MM.1S (cell line): ENCODE results near the gene ADCY6.
A peak's percentile ranks its signal among the peaks of the same experiment; 100 is the strongest.

Experiments
- DNase-seq: peaks from one replicate; pipeline ENCODE4 v3.0.0-alpha.2; 2015
- H2AFZ ChIP-seq: fragments of 300-600 bp; sonication (generic); 2 replicates; pipeline ENCODE4 v1.6.0; 2016; ENCODE audit warnings: antibody characterized with exemption, low read length
- H3F3A ChIP-seq: fragments of 300-600 bp; sonication (generic); 2 replicates; pipeline ENCODE4 v1.6.1; 2016; ENCODE audit warnings: mild to moderate bottlenecking, antibody characterized with exemption, low read length, moderate library complexity, mixed read lengths; ENCODE audit not compliant: insufficient read depth
- H3K27ac ChIP-seq: fragments of 300-600 bp; sonication (generic); 2 replicates; pipeline ENCODE4 v1.5.1; 2016; ENCODE audit warnings: mild to moderate bottlenecking, low read length
- H3K27me3 ChIP-seq: fragments of 300-600 bp; sonication (generic); replicated peaks from 2 replicates; pipeline ENCODE4 v1.6.0; 2016; ENCODE audit warnings: low read length; ENCODE audit not compliant: insufficient read depth
- H3K36me3 ChIP-seq: fragments of 300-600 bp; sonication (generic); replicated peaks from 2 replicates; pipeline ENCODE4 v1.6.1; 2016; ENCODE audit warnings: mild to moderate bottlenecking, low read length, mixed read lengths; ENCODE audit not compliant: insufficient read depth
- H3K4me1 ChIP-seq: fragments of 300-600 bp; sonication (generic); 2 replicates; pipeline ENCODE4 v1.6.1; 2016; ENCODE audit warnings: low read length, mixed read lengths
- H3K4me2 ChIP-seq: fragments of 300-600 bp; sonication (generic); 2 replicates; pipeline ENCODE4 v1.6.0; 2016; ENCODE audit warnings: low read depth, low read length
- H3K4me3 ChIP-seq: fragments of 300-600 bp; sonication (generic); 2 replicates; pipeline ENCODE4 v1.5.1; 2016; ENCODE audit warnings: low read length, mixed read lengths
- H3K79me2 ChIP-seq: fragments of 300-600 bp; sonication (generic); 2 replicates; pipeline ENCODE4 v1.6.1; 2016; ENCODE audit warnings: mixed run types, low read length, mixed read lengths
- H3K9ac ChIP-seq: fragments of 300-600 bp; sonication (generic); 2 replicates; pipeline ENCODE4 v1.6.1; 2016; ENCODE audit warnings: low read length, mixed read lengths
- H3K9me2 ChIP-seq: fragments of 300-600 bp; sonication (generic); replicated peaks from 2 replicates; pipeline ENCODE4 v1.6.1; 2016; ENCODE audit warnings: mild to moderate bottlenecking, low read length, mixed read lengths; ENCODE audit not compliant: insufficient read depth
- H3K9me3 ChIP-seq: fragments of 300-600 bp; sonication (generic); replicated peaks from 2 replicates; pipeline ENCODE4 v1.6.1; 2016; ENCODE audit warnings: mild to moderate bottlenecking, low read length, mixed read lengths; ENCODE audit not compliant: insufficient read depth
- H4K20me1 ChIP-seq: fragments of 300-600 bp; sonication (generic); 2 replicates; pipeline ENCODE4 v1.6.1; 2016; ENCODE audit warnings: mild to moderate bottlenecking, low read length, moderate library complexity, mixed read lengths; ENCODE audit not compliant: insufficient read depth
- EZH2 ChIP-seq: fragments of 300-600 bp; sonication (generic); optimal IDR thresholded peaks from 2 replicates; pipeline ENCODE3; 2017; ENCODE audit warnings: low read depth, mild to moderate bottlenecking, antibody characterized with exemption, low read length, mixed read lengths
- EZH2phosphoT487 ChIP-seq: fragments of 300-600 bp; sonication (generic); IDR thresholded peaks from 2 replicates; pipeline ENCODE4 v1.6.1; 2018; ENCODE audit warnings: antibody characterized with exemption, low read length
- TF ChIP-seq, protein P1 (sequence below): fragments of 300-600 bp; sonication (generic); IDR thresholded peaks from 2 replicates; pipeline ENCODE4 v1.5.1; 2016; ENCODE audit warnings: antibody characterized with exemption, low read length, mixed read lengths

Gene ADCY6

GRCh38 chr12:48788854-48789775, at the start of gene ADCY6:
Gene ADCY6 (minus strand): TSS chr12:48789089. CDS start chr12:48783434, 5,655 bp downstream.
- Histone ChIP-seq H4K20me1 (no peaks in the 10 kb centered on the region), H3K9ac (peak within 1 kb of the TSS; percentile 87), H3K9me2 (no peaks in the 10 kb centered on the region), H3K4me1 (peaks cover 7% of the 10 kb centered on the region), H3F3A (no peaks in the 10 kb centered on the region), H3K36me3 (no peaks in the 10 kb centered on the region), H2AFZ (peak within 1 kb of the TSS; percentile 99), H3K4me3 (peak within 1 kb of the TSS; percentile 98), H3K9me3 (no peaks in the 10 kb centered on the region), H3K27ac (no peak within 1 kb of the TSS), H3K27me3 (no peaks in the 10 kb centered on the region), H3K4me2 (peak within 1 kb of the TSS; percentile 85), H3K79me2 (peaks cover 12% of the 10 kb centered on the region; the same call in 1 of the 2 replicates)
- TF ChIP-seq, protein P1, sequence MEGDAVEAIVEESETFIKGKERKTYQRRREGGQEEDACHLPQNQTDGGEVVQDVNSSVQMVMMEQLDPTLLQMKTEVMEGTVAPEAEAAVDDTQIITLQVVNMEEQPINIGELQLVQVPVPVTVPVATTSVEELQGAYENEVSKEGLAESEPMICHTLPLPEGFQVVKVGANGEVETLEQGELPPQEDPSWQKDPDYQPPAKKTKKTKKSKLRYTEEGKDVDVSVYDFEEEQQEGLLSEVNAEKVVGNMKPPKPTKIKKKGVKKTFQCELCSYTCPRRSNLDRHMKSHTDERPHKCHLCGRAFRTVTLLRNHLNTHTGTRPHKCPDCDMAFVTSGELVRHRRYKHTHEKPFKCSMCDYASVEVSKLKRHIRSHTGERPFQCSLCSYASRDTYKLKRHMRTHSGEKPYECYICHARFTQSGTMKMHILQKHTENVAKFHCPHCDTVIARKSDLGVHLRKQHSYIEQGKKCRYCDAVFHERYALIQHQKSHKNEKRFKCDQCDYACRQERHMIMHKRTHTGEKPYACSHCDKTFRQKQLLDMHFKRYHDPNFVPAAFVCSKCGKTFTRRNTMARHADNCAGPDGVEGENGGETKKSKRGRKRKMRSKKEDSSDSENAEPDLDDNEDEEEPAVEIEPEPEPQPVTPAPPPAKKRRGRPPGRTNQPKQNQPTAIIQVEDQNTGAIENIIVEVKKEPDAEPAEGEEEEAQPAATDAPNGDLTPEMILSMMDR: no peak
- no peak for TF ChIP-seq EZH2phosphoT487
- TF ChIP-seq EZH2: no peak
- peak; percentile 55 for DNase-seq

GRCh38 chr12:48838048-48838447, 49.2 kb upstream of the ADCY6 start:
- peaks cover 10% of the 10 kb centered on the region; the same call in 1 of the 2 replicates for H3K36me3 ChIP-seq
- no peak overlapping the region for H3K27ac ChIP-seq
- H4K20me1 ChIP-seq: no peaks in the 10 kb centered on the region

GRCh38 chr12:48832321-48833060, 43.6 kb upstream of the ADCY6 start:
- Histone ChIP-seq H3K9ac (no peak overlapping the region), H2AFZ (no peak overlapping the region), H4K20me1 (no peaks in the 10 kb centered on the region), H3K27ac (no peak overlapping the region), H3K9me3 (no peaks in the 10 kb centered on the region), H3K9me2 (no peaks in the 10 kb centered on the region), H3K79me2 (no peaks in the 10 kb centered on the region), H3F3A (no peaks in the 10 kb centered on the region), H3K4me3 (no peak overlapping the region), H3K27me3 (no peaks in the 10 kb centered on the region), H3K4me1 (no peaks in the 10 kb centered on the region), H3K4me2 (no peak overlapping the region), H3K36me3 (peaks cover 15% of the 10 kb centered on the region)
- no peak for DNase-seq
- no peak for TF ChIP-seq EZH2
- TF ChIP-seq, protein P1: no peak
- no peak for TF ChIP-seq EZH2phosphoT487

More at GRCh38 chr12:48838048-48838447, 49.2 kb upstream of the ADCY6 start:
- Histone ChIP-seq H2AFZ (no peak overlapping the region), H3K4me1 (no peaks in the 10 kb centered on the region), H3K4me3 (no peak overlapping the region), H3K27me3 (no peaks in the 10 kb centered on the region), H3F3A (no peaks in the 10 kb centered on the region), H3K4me2 (no peak overlapping the region), H3K9ac (no peak overlapping the region), H3K9me2 (no peaks in the 10 kb centered on the region), H3K79me2 (no peaks in the 10 kb centered on the region), H3K9me3 (no peaks in the 10 kb centered on the region)
- TF ChIP-seq EZH2 (no peak), EZH2phosphoT487 (no peak)
- TF ChIP-seq, protein P1: no peak
- no peak for DNase-seq
